ENCODE data around the gene TUBA8. TPM values are rescaled to one million over a fixed set of nuclear protein-coding genes. Genes with fewer than 3 reads are reported as not detected.
"Not testable (repeated sequence)": the region's sequence is repeated elsewhere in the genome, so short reads cannot be mapped to it uniquely, and the experiment has no call there.

Gene TUBA8
- total RNA-seq, 1 experiment from 2014 or later: 2.6 TPM

DNA sequence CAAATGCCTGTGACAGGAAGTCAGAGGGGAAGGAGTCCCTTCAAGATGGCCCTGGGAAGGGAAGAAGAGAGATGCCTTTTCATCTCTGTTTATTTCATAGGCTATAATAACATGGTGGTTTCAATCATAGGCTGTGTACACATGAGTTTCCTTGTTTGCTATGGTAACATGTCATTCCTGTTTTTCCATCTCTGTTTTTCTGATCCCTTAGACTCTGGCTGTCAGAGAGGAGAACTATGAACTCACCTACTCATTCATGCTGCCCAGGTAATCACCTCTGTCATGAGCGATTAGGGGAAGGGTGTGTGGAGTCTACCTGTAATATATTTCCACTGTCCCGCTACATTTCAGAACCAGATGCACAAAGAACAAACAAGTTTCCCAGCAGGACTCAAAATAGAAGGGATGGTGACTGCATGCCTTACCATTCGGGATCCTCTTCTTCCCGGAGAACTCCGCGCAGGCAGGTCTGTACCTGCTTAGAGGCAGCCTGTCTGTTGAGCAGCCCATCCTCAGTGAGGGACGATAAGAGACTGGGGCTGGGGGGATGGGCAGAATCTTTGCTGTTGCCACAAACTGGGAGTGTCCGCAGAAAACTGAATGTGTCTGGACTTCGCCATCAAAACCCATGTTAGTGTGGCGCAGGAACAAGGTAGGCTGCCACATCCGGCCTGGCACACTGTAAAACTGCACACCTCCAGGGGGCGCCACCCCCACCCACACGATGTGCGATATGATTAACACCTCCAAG is 39.9 kb upstream of the TUBA8 start:
- intact Hi-C loops (cut with micrococcal nuclease; ENCODE audit: unreplicated experiment): loop anchor here (10.0 kb wide), 1 partner anchor 176 kb away; no protein-coding TSS in a partner anchor
- no peaks in the 10 kb centered on the region for H3K36me3 Mint-ChIP-seq (ENCODE audit: insufficient read depth, unreplicated experiment)
- H3K27ac Mint-ChIP-seq (ENCODE audit: unreplicated experiment): peak overlapping the region; percentile 32
- no peak overlapping the region for H3K4me3 Mint-ChIP-seq (ENCODE audit: low read depth, unreplicated experiment)
- H3K4me1 Mint-ChIP-seq (ENCODE audit: low read depth, unreplicated experiment): peaks cover 37% of the 10 kb centered on the region
- TF ChIP-seq, protein P1, sequence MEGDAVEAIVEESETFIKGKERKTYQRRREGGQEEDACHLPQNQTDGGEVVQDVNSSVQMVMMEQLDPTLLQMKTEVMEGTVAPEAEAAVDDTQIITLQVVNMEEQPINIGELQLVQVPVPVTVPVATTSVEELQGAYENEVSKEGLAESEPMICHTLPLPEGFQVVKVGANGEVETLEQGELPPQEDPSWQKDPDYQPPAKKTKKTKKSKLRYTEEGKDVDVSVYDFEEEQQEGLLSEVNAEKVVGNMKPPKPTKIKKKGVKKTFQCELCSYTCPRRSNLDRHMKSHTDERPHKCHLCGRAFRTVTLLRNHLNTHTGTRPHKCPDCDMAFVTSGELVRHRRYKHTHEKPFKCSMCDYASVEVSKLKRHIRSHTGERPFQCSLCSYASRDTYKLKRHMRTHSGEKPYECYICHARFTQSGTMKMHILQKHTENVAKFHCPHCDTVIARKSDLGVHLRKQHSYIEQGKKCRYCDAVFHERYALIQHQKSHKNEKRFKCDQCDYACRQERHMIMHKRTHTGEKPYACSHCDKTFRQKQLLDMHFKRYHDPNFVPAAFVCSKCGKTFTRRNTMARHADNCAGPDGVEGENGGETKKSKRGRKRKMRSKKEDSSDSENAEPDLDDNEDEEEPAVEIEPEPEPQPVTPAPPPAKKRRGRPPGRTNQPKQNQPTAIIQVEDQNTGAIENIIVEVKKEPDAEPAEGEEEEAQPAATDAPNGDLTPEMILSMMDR (IDR thresholded peaks at IDR 0.05; ENCODE audit: unreplicated experiment): no peak
- BruUV-seq (replicated peaks): no TSS peak
- no peaks in the 10 kb centered on the region for H3K27me3 Mint-ChIP-seq (ENCODE audit: unreplicated experiment)
- H3K9me3 Mint-ChIP-seq (ENCODE audit: low read depth, unreplicated experiment): no peaks in the 10 kb centered on the region
- CTCF ChIA-PET: interaction anchor here (0.6 kb wide), 1 partner anchor 541 kb away, joined by 4 read pairs; no protein-coding TSS in a partner anchor
- DNase-seq: no peak

DNA sequence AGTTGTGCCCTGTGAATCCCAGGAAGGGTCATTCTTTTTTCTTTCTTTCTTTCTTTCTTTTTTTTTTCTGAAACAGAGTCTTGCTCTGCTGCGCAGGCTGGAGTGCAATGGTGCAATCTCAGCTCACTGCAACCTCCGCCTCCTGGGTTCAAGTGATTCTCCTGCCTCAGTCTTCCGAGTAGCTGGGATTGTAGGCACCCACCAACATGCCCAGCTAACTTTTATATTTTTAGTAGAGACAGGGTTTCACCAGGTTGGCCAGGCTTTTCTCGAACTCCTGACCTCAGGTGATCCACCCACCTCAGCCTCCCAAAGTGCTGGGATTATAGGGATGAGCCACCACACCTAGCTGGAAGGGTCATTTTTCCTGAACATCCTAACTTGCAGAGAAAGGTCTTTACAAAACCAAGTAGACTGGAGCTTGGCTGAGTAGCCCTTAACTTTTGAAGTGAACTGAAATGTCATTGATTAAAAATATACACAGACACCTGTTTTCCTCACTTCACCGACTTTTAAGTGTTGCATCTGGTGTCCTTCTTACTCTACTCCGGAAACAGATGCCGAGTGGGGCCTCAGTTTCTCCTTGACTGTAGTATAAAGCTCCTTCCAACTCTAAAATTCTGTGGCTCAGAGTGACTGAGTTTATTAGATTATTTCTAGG is 39.2 kb upstream of the TUBA8 start:
- H3K4me3 Mint-ChIP-seq (ENCODE audit: low read depth, unreplicated experiment); H3K36me3 Mint-ChIP-seq (ENCODE audit: insufficient read depth, unreplicated experiment); H3K27me3 Mint-ChIP-seq (ENCODE audit: unreplicated experiment); BruUV-seq (replicated peaks); DNase-seq; CTCF ChIA-PET; H3K9me3 Mint-ChIP-seq (ENCODE audit: low read depth, unreplicated experiment): not testable (repeated sequence)
- H3K27ac Mint-ChIP-seq (ENCODE audit: unreplicated experiment): peak overlapping the region; percentile 32
- intact Hi-C loops (cut with micrococcal nuclease; ENCODE audit: unreplicated experiment): loop anchor here (10.0 kb wide), 1 partner anchor 177 kb away; no protein-coding TSS in a partner anchor
- peaks cover 38% of the 10 kb centered on the region for H3K4me1 Mint-ChIP-seq (ENCODE audit: low read depth, unreplicated experiment)

DNA sequence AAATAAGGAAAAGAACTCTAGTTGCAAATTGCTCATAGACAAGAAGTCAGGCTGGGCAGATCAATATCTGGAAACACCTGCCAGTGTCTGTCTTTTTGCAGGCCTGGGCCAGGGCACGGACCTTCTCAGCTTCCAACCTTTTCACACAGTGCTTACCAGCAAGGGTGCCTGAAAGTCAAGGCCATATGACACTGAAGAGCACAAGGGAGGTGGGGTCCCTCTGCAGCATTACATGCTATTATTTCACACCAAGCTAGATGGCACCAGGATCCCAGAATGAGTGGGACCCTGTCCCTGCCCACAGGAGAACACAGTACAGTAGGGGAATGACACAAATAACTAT is 38.7 kb upstream of the TUBA8 start:
- H3K4me1 Mint-ChIP-seq (ENCODE audit: low read depth, unreplicated experiment): peaks cover 40% of the 10 kb centered on the region
- no peak overlapping the region for H3K27ac Mint-ChIP-seq (ENCODE audit: unreplicated experiment)
- TF ChIP-seq, protein P1 (IDR thresholded peaks at IDR 0.05; ENCODE audit: unreplicated experiment): no peak
- intact Hi-C loops (cut with micrococcal nuclease; ENCODE audit: unreplicated experiment): loop anchor here (10.0 kb wide), 1 partner anchor 177 kb away; no protein-coding TSS in a partner anchor
- CTCF ChIA-PET: no interaction called here
- no peaks in the 10 kb centered on the region for H3K36me3 Mint-ChIP-seq (ENCODE audit: insufficient read depth, unreplicated experiment)
- no peaks in the 10 kb centered on the region for H3K27me3 Mint-ChIP-seq (ENCODE audit: unreplicated experiment)
- DNase-seq: no peak
- no peak overlapping the region for H3K4me3 Mint-ChIP-seq (ENCODE audit: low read depth, unreplicated experiment)
- no TSS peak for BruUV-seq (replicated peaks)
- H3K9me3 Mint-ChIP-seq (ENCODE audit: low read depth, unreplicated experiment): no peaks in the 10 kb centered on the region

DNA sequence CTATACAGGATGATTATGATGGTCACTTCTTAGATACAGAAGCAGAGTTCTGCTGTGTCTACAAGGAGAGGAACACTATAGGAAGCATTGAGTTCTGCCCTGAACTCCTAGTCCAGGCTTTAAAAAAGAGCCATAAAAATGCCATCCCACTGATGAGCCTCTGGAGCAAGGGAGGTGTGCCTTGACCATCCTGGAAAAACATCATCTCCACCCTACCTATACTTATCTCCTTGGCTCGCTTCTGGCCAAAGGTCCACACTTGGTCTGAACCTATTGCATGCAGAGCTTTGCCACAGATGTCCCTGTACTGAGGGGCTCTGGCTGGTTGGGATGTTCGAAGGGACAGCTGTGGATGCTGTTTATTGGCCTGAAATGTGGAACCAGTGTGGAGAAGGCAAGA is 37.1 kb upstream of the TUBA8 start:
- H3K27me3 Mint-ChIP-seq (ENCODE audit: unreplicated experiment): no peaks in the 10 kb centered on the region
- H3K4me1 Mint-ChIP-seq (ENCODE audit: low read depth, unreplicated experiment): peaks cover 46% of the 10 kb centered on the region
- TF ChIP-seq, protein P1 (IDR thresholded peaks at IDR 0.05; ENCODE audit: unreplicated experiment): no peak
- BruUV-seq (replicated peaks): no TSS peak
- intact Hi-C loops (cut with micrococcal nuclease; ENCODE audit: unreplicated experiment): loop anchor here (10.0 kb wide), 1 partner anchor 179 kb away; no protein-coding TSS in a partner anchor
- H3K4me3 Mint-ChIP-seq (ENCODE audit: low read depth, unreplicated experiment): no peak overlapping the region
- H3K36me3 Mint-ChIP-seq (ENCODE audit: insufficient read depth, unreplicated experiment): peaks cover 14% of the 10 kb centered on the region
- H3K27ac Mint-ChIP-seq (ENCODE audit: unreplicated experiment): no peak overlapping the region
- no peaks in the 10 kb centered on the region for H3K9me3 Mint-ChIP-seq (ENCODE audit: low read depth, unreplicated experiment)
- DNase-seq: no peak
- CTCF ChIA-PET: no interaction called here

DNA sequence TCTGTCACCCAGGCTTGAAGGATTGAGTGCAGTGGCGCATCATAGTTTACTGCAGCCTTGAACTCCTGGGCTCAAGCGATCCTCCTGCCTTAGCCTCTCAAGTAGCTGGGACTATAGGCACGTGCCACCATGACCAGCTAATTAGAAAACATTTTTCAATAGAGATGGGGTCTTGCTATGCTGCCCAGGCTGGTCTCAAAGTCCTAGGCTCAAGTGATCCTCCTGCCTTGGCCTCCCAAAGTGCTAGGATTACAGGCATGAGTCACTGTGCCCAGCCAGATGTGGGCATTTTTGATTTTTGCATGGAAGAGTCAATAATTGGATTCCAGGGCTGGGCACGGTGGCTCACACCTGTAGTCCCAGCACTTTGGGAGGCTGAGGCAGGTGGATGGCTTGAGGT is 36.7 kb upstream of the TUBA8 start:
- Mint-ChIP-seq H3K36me3 (ENCODE audit: insufficient read depth, unreplicated experiment) (peaks cover 19% of the 10 kb centered on the region), H3K4me1 (ENCODE audit: low read depth, unreplicated experiment) (peaks cover 46% of the 10 kb centered on the region)
- DNase-seq; BruUV-seq (replicated peaks); CTCF ChIA-PET; H3K9me3 Mint-ChIP-seq (ENCODE audit: low read depth, unreplicated experiment); H3K27me3 Mint-ChIP-seq (ENCODE audit: unreplicated experiment); H3K27ac Mint-ChIP-seq (ENCODE audit: unreplicated experiment); H3K4me3 Mint-ChIP-seq (ENCODE audit: low read depth, unreplicated experiment): not testable (repeated sequence)
- intact Hi-C loops (cut with micrococcal nuclease; ENCODE audit: unreplicated experiment): loop anchor here (10.0 kb wide), 1 partner anchor 179 kb away; no protein-coding TSS in a partner anchor

All from Calu3 (cell line).